ENCODE measurements around the gene KCNK1. TPM values are rescaled to one million over a fixed set of nuclear protein-coding genes. Genes with fewer than 3 reads are reported as not detected.
"Not testable (repeated sequence)": the region's sequence is repeated elsewhere in the genome, so short reads cannot be mapped to it uniquely, and the experiment has no call there.

KCNK1 gene
- polyA plus RNA-seq, 3 donors, result 2.7 to 5.5 (median 3.6) TPM

- 76 to 91% (median 88%) methylated on average over 2 of the region's 2 CpGs for WGBS, 3 donors
- no peak overlapping the region for H3K27ac ChIP-seq (ENCODE audit: low read depth, low read length)
Measured at GRCh38 chr1:233603478-233603877, 10.4 kb upstream of the KCNK1 start.

- WGBS, 3 donors, result 63 to 92% (median 89%) methylated on average over 2 of the region's 2 CpGs
- no peak overlapping the region for H3K27ac ChIP-seq (ENCODE audit: low read depth, low read length)
Measured at GRCh38 chr1:233605205-233605604, 8.7 kb upstream of the KCNK1 start.

GRCh38 chr1:233606813-233607212 is 7.1 kb upstream of the KCNK1 start:
- H3K27ac ChIP-seq (ENCODE audit: low read depth, low read length), result no peak overlapping the region
- WGBS, 3 donors, result 75 to 91% (median 84%) methylated on average over 5 of the region's 5 CpGs

GRCh38 chr1:233607252-233608119 is 6.4 kb upstream of the KCNK1 start:
- no peak overlapping the region for H3K27ac ChIP-seq (ENCODE audit: low read depth, low read length)
- 50 to 69% (median 68%) methylated on average over 8 of the region's 8 CpGs for WGBS, 3 donors

GRCh38 chr1:233608988-233609387 is 4.9 kb upstream of the KCNK1 start:
- WGBS, 3 donors, result 82 to 93% (median 87%) methylated on average over 3 of the region's 3 CpGs
- no peak overlapping the region for H3K27ac ChIP-seq (ENCODE audit: low read depth, low read length)

GRCh38 chr1:233609926-233610325 is 4.0 kb upstream of the KCNK1 start:
- no peak overlapping the region for H3K27ac ChIP-seq (ENCODE audit: low read depth, low read length)
- 71 to 79% (median 76%) methylated on average over 4 of the region's 4 CpGs for WGBS, 3 donors

- WGBS, 3 donors, result 81 to 90% (median 89%) methylated on average over 2 of the region's 2 CpGs
- H3K27ac ChIP-seq (ENCODE audit: low read depth, low read length), result no peak overlapping the region
Measured at GRCh38 chr1:233610628-233611027, 3.3 kb upstream of the KCNK1 start.

- WGBS, 3 donors, result 57 to 66% (median 64%) methylated on average over 5 of the region's 5 CpGs
- not testable (repeated sequence) for H3K27ac ChIP-seq (ENCODE audit: low read depth, low read length)
Measured at GRCh38 chr1:233611363-233611762, 2.5 kb upstream of the KCNK1 start.

GRCh38 chr1:233614173-233614742 is 352 bp downstream of the KCNK1 start:
- WGBS, 3 donors, result 0 to 2% (median 1%) methylated on average over 34 to 43 of the region's 43 CpGs
- H3K27ac ChIP-seq (ENCODE audit: low read depth, low read length), result no peak overlapping the region

GRCh38 chr1:233614743-233615521 is 1.0 kb downstream of the KCNK1 start:
- no peak overlapping the region for H3K27ac ChIP-seq (ENCODE audit: low read depth, low read length)
- 15 to 25% (median 18%) methylated on average over 36 of the region's 36 CpGs for WGBS, 3 donors

GRCh38 chr1:233615571-233615970 is 1.7 kb downstream of the KCNK1 start:
- H3K27ac ChIP-seq (ENCODE audit: low read depth, low read length), result no peak overlapping the region
- WGBS, 3 donors, result 51 to 76% (median 63%) methylated on average over 3 of the region's 3 CpGs

- WGBS, 3 donors, result 59 to 79% (median 62%) methylated on average over 1 of the region's 1 CpG
- H3K27ac ChIP-seq (ENCODE audit: low read depth, low read length), result no peak overlapping the region
Measured at GRCh38 chr1:233617025-233617424, 3.1 kb downstream of the KCNK1 start.

- H3K27ac ChIP-seq (ENCODE audit: low read depth, low read length), result not testable (repeated sequence)
Measured at GRCh38 chr1:233619414-233619813, 5.5 kb downstream of the KCNK1 start.

GRCh38 chr1:233620065-233620464 is 6.2 kb downstream of the KCNK1 start:
- WGBS, 3 donors, result 78 to 97% (median 91%) methylated on average over 2 of the region's 2 CpGs
- no peak overlapping the region for H3K27ac ChIP-seq (ENCODE audit: low read depth, low read length)

More at GRCh38 chr1:233619414-233619813, 5.5 kb downstream of the KCNK1 start:
- WGBS, 3 donors, result 92 to 99% (median 96%) methylated on average over 7 of the region's 7 CpGs

- H3K27ac ChIP-seq (ENCODE audit: low read depth, low read length), result no peak overlapping the region
- 93 to 99% (median 93%) methylated on average over 3 of the region's 3 CpGs for WGBS, 3 donors
Measured at GRCh38 chr1:233621923-233622322, 8.0 kb downstream of the KCNK1 start.

GRCh38 chr1:233624289-233624688 is 10.4 kb downstream of the KCNK1 start:
- WGBS, 3 donors, result 95 to 100% (median 98%) methylated on average over 3 of the region's 3 CpGs

GRCh38 chr1:233625087-233625486 is 11.2 kb downstream of the KCNK1 start:
- WGBS, 3 donors, result 86 to 97% (median 88%) methylated on average over 2 of the region's 2 CpGs
- no peak overlapping the region for H3K27ac ChIP-seq (ENCODE audit: low read depth, low read length)

More at GRCh38 chr1:233624289-233624688, 10.4 kb downstream of the KCNK1 start:
- H3K27ac ChIP-seq (ENCODE audit: low read depth, low read length), result no peak overlapping the region

GRCh38 chr1:233625510-233625981 is 11.6 kb downstream of the KCNK1 start:
- H3K27ac ChIP-seq (ENCODE audit: low read depth, low read length), result no peak overlapping the region
- 81 to 82% (median 81%) methylated on average over 4 of the region's 4 CpGs for WGBS, 3 donors

GRCh38 chr1:233627376-233627775 is 13.5 kb downstream of the KCNK1 start:
- no peak overlapping the region for H3K27ac ChIP-seq (ENCODE audit: low read depth, low read length)
- 84 to 92% (median 84%) methylated on average over 11 of the region's 11 CpGs for WGBS, 3 donors

Measured in adipose tissue (tissue), 3 donors.